Activated naive CD4-positive, alpha-beta T cell treated with anti-CD3 and anti-CD28 coated beads, Interleukin-2, amount 50 U/mL, for 16 hours (primary cell): ENCODE measurements around the gene CES2.
A peak's percentile ranks its signal among the peaks of the same experiment; 100 is the strongest.
"Not testable (repeated sequence)": the region's sequence is repeated elsewhere in the genome, so short reads cannot be mapped to it uniquely, and the experiment has no call there.

ENCODE experiments used
- DNase-seq: peaks from one replicate; pipeline ENCODE4 v3.0.0-alpha.2; 2020

CES2 gene

GRCh38 chr16:66954097-66954659, 18.9 kb downstream of the CES2 start:
- DNase-seq = peak; percentile 78

DNA sequence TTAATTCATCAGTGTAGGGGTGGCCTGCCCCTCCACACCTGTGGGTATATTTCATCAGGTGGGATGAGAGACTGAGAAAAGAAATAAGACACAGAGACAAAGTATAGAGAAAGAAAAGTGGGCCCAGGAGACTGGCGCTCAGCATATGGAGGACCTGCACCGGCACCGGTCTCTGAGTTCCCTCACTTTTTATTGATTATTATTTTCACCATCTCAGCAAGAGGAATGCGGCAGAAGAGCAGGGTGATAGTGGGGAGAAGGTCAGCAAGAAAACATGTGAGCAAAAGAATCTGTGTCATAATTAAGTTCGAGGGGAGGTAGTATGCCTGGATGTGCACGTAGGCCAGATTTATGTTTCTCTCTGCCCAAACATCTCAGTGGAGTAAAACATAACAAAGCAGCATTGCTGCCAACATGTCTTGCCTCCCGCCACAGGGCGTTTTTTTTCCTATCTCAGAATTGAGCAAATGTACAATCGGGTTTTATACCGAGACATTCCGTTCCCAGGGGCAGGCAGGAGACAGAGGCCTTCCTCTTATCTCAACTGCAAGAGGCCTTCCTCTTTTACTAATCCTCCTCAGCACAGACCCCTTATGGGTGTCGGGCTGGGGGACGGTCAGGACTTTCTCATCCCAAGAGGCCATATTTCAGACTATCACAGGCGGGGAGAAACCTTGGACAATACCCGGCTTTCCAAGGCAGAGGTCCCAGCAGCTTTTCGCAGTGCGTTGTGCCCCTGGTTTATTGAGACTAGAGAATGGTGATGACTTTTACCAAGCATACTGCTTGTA, 20.2 kb downstream of the CES2 start:
- not testable (repeated sequence) for DNase-seq

DNA sequence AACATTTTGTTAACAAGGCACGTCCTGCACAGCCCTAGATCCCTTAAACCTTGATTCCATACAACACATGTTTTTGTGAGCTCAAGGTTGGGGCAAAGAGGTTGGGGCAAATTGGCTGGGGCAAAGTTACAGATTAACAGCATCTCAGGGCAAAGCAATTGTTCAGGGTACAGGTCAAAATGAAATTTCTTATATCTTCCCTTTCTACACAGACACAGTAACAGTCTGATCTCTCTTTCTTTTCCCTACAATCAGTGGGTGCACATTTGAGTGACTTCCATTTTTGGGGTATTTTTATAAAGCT, 20.8 kb downstream of the CES2 start:
- DNase-seq = not testable (repeated sequence)

- DNase-seq = no peak
Observed at GRCh38 chr16:66958857-66959703, 23.8 kb downstream of the CES2 start.

DNA sequence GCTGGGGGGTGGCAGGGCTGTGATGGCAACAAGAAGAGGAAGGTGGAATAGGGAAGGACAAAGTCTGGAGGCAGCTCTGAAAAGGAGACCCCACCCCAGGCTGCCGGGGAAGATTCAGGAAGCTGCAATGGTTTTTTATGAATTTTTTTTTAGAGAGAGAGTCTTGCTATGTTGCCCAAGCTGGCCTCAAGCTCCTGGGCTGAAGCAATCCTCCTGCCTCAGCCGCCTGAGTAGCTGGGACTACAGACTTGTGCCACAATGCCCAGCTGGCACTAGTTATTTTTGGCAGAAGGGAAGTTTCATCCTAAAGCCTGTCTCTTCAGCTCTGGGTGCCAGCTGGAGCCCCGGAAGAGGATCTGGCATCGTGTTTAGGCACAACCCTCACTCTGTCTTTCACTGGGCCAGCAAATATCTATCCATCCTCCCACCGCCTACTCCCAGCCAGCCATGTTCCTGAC, 24.4 kb downstream of the CES2 start:
- no peak for DNase-seq

GRCh38 chr16:66960270-66960669, 25.0 kb downstream of the CES2 start:
- DNase-seq = no peak

GRCh38 chr16:66961065-66961744, 25.9 kb downstream of the CES2 start, which contains the start of gene CES3:
CES3 (plus strand) TSS chr16:66961266; CDS start chr16:66961308, 42 bp downstream.
- peak; percentile 65 for DNase-seq

DNA sequence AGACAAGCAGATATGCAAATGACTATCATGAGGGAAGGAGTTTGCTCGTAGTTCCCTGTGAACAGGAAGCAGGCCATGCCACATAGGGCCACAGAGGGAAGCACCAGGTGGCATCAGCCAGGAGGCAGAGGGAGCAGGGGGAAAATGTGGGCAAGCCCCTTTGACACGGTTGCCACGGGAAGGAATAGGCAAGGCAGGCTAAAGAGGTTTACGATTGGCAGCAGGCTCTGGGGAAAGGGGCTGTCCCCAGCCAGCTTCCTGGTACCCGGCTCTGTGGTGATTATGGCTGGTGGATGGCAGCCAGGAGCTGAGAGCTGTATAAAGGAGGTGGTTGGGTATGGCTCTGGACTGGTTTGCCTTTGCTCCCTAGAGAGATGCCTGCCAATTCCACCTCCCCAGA, 26.6 kb downstream of the CES2 start:
- no peak for DNase-seq

- no peak for DNase-seq
Observed at GRCh38 chr16:66964049-66964448, 28.7 kb downstream of the CES2 start.

DNA sequence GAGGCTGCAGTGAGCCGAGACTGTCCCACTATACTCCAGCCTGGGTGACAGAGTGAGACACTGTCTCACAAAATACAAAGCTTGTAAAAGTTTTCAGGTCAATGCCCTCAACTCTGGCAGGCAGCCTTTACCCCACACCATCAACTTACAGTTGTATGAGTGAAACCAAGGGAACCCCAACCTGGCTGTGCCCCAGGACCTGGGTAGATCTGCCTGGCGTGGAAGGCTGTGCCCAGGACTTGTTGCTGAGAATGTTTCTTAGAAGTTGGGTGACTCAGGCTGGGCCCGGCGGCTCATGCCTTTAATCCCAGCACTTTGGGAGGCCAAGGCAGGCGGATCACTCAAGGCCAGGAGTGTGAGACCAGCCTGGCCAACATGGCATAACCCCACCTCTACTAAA, 33.5 kb downstream of the CES2 start:
- DNase-seq = no peak

DNA sequence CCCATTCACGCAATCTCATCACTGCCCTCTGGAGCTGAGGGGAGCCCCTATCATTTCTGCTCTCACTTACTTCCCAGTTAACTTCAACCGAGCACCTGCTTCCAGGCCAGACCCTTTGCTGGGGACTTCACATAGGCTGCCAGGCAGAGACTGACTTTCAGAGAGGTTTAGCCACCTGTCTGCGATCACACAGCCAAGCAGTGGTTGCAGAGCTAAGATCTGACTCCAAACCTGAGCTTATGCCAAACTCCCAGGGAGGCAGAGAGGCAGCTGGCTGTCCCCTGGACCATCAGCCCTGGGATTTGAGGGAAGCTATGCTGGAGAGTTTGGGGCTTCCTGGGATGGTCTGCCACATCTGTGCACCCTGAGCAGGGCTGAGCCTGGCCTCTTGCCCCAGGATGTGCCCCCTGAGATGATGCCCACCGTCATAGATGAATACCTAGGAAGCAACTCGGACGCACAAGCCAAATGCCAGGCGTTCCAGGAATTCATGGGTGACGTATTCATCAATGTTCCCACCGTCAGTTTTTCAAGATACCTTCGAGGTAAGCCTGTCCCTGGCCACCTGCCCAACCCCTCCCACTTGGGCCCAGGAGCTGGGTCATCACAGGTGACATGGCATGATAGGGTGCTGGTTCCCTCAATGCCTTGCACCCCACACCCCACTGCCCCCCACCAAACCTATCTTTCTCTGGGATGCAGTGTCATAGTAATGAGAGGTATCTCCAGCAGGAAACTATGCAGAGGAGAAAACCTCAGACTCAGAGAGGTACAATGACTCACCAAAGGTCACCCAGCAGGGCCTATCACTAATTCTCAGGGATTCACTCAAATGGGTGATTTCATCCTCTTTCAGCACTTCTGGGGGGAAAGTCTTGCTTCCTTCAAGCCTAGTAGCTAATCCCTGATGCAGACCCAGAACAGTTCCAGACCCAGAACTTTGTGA, 35.7 kb downstream of the CES2 start:
- DNase-seq = no peak

- DNase-seq = no peak
Observed at GRCh38 chr16:66972983-66973382, 37.7 kb downstream of the CES2 start.

DNA sequence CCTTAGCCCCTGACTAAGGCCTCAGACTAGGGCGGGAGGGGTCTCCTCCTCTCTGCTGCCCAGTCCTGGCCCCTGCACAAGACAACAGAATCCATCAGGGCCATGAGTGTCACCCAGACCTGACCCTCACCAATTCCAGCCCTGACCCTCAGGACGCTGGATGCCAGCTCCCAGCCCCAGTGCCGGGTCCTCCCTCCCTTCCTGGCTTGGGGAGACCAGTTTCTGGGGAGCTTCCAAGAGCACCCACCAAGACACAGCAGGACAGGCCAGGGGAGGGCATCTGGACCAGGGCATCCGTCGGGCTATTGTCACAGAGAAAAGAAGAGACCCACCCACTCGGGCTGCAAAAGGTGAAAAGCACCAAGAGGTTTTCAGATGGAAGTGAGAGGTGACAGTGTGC, 38.4 kb downstream of the CES2 start:
- DNase-seq = no peak

- not testable (repeated sequence) for DNase-seq
Observed at GRCh38 chr16:66974156-66974931, 39.0 kb downstream of the CES2 start.

DNA sequence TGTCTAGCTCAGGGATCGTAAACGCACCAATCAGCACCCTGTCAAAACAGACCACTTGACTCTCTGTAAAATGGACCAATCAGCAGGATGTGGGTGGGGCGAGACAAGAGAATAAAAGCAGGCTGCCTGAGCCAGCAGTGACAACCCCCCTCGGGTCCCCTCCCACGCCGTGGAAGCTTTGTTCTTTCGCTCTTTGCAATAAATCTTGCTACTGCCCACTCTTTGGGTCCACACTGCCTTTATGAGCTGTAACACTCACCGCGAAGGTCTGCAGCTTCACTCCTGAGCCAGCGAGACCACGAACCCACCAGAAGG, 39.6 kb downstream of the CES2 start:
- DNase-seq = peak; percentile 36

DNA sequence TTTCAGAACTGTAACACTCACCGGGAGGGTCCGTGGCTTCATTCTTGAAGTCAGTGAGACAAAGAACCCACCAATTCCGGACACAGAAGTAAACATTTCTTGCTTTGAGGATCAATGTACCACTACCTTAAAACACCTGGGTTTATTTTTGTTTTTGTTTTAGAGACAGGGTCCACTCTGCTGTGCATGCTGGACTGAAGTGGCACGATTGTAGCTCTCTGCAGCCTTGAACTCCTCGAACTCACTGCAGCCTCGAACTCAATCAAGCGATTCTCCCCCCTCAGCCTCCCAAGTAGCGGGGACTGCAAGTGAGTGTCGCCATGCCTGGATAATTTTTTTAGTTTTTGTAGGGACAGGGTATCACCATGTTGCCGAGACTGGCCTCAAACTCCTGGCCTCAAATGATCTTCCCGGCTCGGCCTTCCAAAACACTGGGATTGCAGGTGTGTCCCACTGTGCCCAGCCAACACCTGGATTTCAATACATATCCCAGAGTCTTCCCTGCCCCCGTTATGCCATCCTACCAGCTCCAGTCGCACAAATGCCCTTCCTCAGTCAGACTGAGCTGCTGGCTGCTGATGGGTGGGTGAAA, 40.1 kb downstream of the CES2 start:
- DNase-seq = no peak

DNA sequence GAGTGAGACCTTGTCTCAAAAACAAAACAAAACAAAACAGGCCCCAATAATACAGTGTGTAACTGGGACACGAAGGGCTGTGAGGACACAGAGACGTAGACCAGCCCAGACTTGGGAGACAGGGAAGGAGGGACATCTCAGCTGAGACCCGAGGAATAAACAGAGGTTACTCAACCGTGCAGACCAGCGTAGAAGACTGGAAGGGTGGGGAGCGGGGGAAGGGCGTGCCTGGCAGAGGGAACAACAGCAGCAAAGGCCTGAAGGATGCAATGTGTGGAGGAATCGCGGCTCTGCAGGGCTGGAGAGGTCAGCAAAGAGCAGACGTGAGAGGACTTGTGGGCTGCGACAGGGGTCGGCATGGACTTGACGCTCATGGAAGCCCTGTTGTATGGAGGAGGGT, 41.4 kb downstream of the CES2 start:
- DNase-seq = no peak

DNA sequence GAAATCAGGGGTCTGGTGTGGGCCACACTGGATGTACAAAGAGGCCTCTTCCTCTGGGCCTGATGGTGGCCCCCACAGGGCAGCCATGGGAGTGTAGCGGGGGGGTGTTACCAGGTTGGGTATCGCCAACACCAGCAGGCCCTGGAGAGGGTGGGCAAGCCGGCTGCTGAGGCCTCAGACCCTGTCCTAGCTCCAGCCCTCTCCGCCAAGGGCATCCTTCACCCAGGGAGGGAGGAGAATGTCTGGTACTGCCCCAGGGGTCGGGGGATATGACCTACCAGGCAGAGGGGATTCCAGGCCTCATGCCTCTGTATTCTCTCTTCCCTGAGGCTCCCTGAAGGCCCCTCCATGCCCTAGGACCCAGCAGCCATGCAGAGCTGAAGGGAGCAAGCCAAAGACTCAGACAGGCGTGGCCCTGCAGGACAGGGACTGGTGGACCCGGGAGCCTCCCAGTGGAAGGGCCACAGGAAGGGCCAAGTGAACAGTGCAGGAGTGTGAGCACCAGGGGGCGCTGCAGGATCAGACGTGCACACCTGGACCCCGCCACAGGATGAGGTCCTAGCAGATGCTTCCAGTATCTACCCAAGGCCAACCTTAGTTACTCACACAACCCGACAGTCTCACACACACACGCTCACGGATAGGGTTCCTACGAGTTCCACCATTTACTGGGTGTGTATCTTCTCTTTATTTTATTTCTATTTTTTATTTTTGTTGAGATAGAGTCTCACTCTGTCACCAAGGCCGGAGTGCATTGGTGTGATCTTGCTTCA, 42.2 kb downstream of the CES2 start:
- peak; percentile 88 for DNase-seq

- no peak for DNase-seq
Observed at GRCh38 chr16:66979011-66979717, 43.8 kb downstream of the CES2 start.
